ENCODE results near the gene NOTCH1. TPM values are rescaled to one million over a fixed set of nuclear protein-coding genes. Genes with fewer than 3 reads are reported as not detected.

NOTCH1 gene
- polyA plus RNA-seq, 2 of the 4 experiments (the other 2 are of a cell fraction), result 0.88 to 5.7 TPM

DNA sequence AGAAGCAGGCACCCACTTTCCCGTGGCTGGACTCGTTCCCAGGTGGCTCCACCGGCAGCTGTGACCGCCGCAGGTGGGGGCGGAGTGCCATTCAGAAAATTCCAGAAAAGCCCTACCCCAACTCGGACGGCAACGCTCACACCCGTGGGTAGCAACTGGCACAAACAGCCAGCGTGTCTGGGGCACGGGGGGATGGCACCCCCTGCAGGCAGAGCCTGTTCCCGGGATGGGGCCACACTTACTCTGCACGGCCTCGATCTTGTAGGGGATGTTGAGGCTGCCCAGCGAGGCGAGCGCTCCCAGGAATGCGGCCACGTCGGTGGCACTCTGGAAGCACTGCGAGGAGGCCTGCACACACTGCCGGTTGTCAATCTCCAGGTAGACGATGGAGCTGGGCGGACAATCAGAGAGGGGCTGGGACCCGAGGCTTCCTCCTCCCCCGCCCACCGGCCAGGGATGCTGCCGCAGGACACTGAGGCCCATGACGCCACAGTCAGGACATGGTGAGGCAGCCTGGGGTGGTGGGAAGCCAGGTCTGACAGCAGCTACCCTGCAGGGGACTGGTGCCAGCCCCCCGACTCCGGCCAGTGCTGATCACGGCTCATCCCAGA, 42.8 kb downstream of the NOTCH1 start:
- H3K4me1 ChIP-seq, result peaks cover 5% of the 10 kb centered on the region; the same call in 1 of the 3 replicates
- H3K4me2 ChIP-seq, result no peak overlapping the region
- POLR2A ChIA-PET, result no interaction called here
- TF ChIP-seq EHF (CRISPR knock-in tag; IDR thresholded peaks at IDR 0.05) (no peak), RAD21 (conservative IDR thresholded peaks at IDR 0.05 in 1 of 2, IDR thresholded peaks at IDR 0.05 in 1 of 2) (0 out of 5 replicates have a peak, but pooled peaks of 1 of the 2 experiments have one; percentile 8)
- H3K9me3 ChIP-seq, result no peaks in the 10 kb centered on the region
- CTCF ChIA-PET, result interaction anchor here (1.1 to 10.2 kb wide), 5 partner anchors 15 to 129 kb away, joined by 3 to 128 read pairs (median 4); no protein-coding TSS in a partner anchor
- no peak overlapping the region for H3K4me3 ChIP-seq
- 86% methylated on average over 33 of the region's 33 CpGs for WGBS (ENCODE audit: missing lambda C conversion rate)
- DNase-seq (ENCODE audit: low read depth in 1 of 2, low spot score in 1 of 2), result no peak
- no peak for FAIRE-seq
- ATAC-seq, result peak in 1 of 2 experiments; percentile 25; a peak in 3 of 6 replicates
- H3K27ac ChIP-seq, result no peak overlapping the region

DNA sequence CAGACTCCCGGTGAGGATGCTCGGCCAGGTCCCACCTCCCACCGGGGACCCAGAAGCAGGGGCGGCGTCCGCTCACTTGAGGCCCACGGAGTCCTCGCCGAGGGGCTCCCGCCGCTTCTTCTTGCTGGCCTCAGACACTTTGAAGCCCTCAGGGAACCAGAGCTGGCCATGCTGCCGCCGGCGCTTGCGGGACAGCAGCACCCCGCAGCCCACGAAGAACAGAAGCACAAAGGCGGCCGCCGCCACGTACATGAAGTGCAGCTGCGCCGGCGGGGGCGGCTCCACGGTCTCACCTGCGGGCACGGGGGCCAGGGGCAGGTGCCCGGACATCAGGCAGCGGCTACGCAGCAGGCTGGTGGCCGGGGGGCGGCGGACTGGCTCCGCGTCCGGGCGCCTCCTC, 43.7 kb downstream of the NOTCH1 start:
- ChIA-PET POLR2A (no interaction called here), CTCF (interaction anchor here (0.6 to 10.2 kb wide), 3 partner anchors 15 to 124 kb away, joined by 3 to 128 read pairs (median 68); no protein-coding TSS in a partner anchor)
- no peak for ATAC-seq
- whole genome bisulfite sequencing (ENCODE audit: missing lambda C conversion rate), result 95% methylated on average over 14 of the region's 38 CpGs
- H3K27ac ChIP-seq, result no peak overlapping the region
- TF ChIP-seq KDM5A (IDR thresholded peaks at IDR 0.05), result no peak
- TF ChIP-seq, protein P1, sequence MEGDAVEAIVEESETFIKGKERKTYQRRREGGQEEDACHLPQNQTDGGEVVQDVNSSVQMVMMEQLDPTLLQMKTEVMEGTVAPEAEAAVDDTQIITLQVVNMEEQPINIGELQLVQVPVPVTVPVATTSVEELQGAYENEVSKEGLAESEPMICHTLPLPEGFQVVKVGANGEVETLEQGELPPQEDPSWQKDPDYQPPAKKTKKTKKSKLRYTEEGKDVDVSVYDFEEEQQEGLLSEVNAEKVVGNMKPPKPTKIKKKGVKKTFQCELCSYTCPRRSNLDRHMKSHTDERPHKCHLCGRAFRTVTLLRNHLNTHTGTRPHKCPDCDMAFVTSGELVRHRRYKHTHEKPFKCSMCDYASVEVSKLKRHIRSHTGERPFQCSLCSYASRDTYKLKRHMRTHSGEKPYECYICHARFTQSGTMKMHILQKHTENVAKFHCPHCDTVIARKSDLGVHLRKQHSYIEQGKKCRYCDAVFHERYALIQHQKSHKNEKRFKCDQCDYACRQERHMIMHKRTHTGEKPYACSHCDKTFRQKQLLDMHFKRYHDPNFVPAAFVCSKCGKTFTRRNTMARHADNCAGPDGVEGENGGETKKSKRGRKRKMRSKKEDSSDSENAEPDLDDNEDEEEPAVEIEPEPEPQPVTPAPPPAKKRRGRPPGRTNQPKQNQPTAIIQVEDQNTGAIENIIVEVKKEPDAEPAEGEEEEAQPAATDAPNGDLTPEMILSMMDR (IDR thresholded peaks at IDR 0.05), result no peak
- no peak for TF ChIP-seq EHMT2 (IDR thresholded peaks at IDR 0.05; ENCODE audit: low read depth)
- TF ChIP-seq, protein P2, sequence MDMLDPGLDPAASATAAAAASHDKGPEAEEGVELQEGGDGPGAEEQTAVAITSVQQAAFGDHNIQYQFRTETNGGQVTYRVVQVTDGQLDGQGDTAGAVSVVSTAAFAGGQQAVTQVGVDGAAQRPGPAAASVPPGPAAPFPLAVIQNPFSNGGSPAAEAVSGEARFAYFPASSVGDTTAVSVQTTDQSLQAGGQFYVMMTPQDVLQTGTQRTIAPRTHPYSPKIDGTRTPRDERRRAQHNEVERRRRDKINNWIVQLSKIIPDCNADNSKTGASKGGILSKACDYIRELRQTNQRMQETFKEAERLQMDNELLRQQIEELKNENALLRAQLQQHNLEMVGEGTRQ (IDR thresholded peaks at IDR 0.05), result no peak
- TF ChIP-seq MYC (IDR thresholded peaks at IDR 0.05; ENCODE audit: borderline replicate concordance, low read length), result no peak
- no peak for TF ChIP-seq HOXA7 (CRISPR knock-in tag; IDR thresholded peaks at IDR 0.05)
- TF ChIP-seq MAFK (IDR thresholded peaks at IDR 0.05; ENCODE audit: partially characterized antibody), result no peak
- TF ChIP-seq, protein P3, sequence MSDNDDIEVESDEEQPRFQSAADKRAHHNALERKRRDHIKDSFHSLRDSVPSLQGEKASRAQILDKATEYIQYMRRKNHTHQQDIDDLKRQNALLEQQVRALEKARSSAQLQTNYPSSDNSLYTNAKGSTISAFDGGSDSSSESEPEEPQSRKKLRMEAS (IDR thresholded peaks at IDR 0.05), result no peak
- no peak for TF ChIP-seq ZFP36 (IDR thresholded peaks at IDR 0.05; ENCODE audit: borderline replicate concordance, partially characterized antibody)
- no peak for TF ChIP-seq TFCP2L1 (CRISPR knock-in tag; IDR thresholded peaks at IDR 0.05)
- no peak for TF ChIP-seq ZNF302 (CRISPR knock-in tag; IDR thresholded peaks at IDR 0.05)
- TF ChIP-seq, protein P4, sequence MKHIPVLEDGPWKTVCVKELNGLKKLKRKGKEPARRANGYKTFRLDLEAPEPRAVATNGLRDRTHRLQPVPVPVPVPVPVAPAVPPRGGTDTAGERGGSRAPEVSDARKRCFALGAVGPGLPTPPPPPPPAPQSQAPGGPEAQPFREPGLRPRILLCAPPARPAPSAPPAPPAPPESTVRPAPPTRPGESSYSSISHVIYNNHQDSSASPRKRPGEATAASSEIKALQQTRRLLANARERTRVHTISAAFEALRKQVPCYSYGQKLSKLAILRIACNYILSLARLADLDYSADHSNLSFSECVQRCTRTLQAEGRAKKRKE (CRISPR knock-in tag; IDR thresholded peaks at IDR 0.05; ENCODE audit: low read depth), result no peak
- no peak for TF ChIP-seq HDAC2 (IDR thresholded peaks at IDR 0.05)
- no peak for TF ChIP-seq JUN (IDR thresholded peaks at IDR 0.05)
- no peak for TF ChIP-seq SMC3 (IDR thresholded peaks at IDR 0.05)
- TF ChIP-seq BHLHE40 (IDR thresholded peaks at IDR 0.05; ENCODE audit: low read depth, low read length), result no peak
- H3K4me2 ChIP-seq, result no peak overlapping the region
- DNase-seq (ENCODE audit: low read depth in 1 of 2, low spot score in 1 of 2), result no peak
- H3K4me3 ChIP-seq, result no peak overlapping the region
- no peak for FAIRE-seq
- H3K4me1 ChIP-seq, result peaks cover 5% of the 10 kb centered on the region; the same call in 1 of the 3 replicates
- H3K9me3 ChIP-seq, result no peaks in the 10 kb centered on the region

DNA sequence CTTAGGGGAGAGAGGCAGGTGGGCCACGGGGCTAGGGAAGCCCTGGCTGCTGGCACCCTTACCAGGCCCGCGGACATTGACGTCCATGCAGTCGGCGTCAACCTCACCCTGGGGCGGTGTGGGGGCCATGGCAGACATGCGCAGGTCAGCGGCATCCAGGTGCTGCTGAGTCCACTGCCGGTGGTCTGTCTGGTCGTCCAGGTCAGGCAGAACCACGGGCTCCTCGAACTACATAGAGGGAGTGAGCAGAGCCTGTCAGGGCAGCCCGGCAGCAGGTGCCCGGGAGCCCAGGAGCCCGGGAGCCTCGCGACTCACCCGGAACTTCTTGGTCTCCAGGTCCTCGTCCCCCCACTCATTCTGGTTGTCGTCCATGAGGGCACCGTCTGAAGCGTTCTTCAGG, 44.2 kb downstream of the NOTCH1 start:
- WGBS (ENCODE audit: missing lambda C conversion rate), result 91% methylated on average over 18 of the region's 23 CpGs
- Histone ChIP-seq H3K27ac (no peak overlapping the region), H3K9me3 (no peaks in the 10 kb centered on the region), H3K4me2 (no peak overlapping the region), H3K4me1 (peaks cover 5% of the 10 kb centered on the region; the same call in 1 of the 3 replicates), H3K4me3 (no peak overlapping the region)
- no peak for FAIRE-seq
- ChIA-PET POLR2A (no interaction called here), CTCF (interaction anchor here (1.3 to 10.2 kb wide), 3 partner anchors 7 to 125 kb away, joined by 3 to 128 read pairs (median 68); no protein-coding TSS in a partner anchor)
- DNase-seq (ENCODE audit: low read depth in 1 of 2, low spot score in 1 of 2), result no peak
- no peak for ATAC-seq
- TF ChIP-seq, protein P5, sequence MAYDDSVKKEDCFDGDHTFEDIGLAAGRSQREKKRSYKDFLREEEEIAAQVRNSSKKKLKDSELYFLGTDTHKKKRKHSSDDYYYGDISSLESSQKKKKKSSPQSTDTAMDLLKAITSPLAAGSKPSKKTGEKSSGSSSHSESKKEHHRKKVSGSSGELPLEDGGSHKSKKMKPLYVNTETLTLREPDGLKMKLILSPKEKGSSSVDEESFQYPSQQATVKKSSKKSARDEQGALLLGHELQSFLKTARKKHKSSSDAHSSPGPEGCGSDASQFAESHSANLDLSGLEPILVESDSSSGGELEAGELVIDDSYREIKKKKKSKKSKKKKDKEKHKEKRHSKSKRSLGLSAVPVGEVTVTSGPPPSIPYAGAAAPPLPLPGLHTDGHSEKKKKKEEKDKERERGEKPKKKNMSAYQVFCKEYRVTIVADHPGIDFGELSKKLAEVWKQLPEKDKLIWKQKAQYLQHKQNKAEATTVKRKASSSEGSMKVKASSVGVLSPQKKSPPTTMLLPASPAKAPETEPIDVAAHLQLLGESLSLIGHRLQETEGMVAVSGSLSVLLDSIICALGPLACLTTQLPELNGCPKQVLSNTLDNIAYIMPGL (CRISPR knock-in tag; IDR thresholded peaks at IDR 0.05; ENCODE audit: borderline replicate concordance), result no peak
- TF ChIP-seq HDAC2 (IDR thresholded peaks at IDR 0.05) (no peak), ZSCAN20 (CRISPR knock-in tag; IDR thresholded peaks at IDR 0.05) (no peak), EP300 (IDR thresholded peaks at IDR 0.05) (no peak), POLR2AphosphoS2 (conservative IDR thresholded peaks at IDR 0.05; ENCODE audit: low read length) (no peak), POLR2A (IDR thresholded peaks at IDR 0.05; ENCODE audit: low read length) (no peak), HOXB13 (CRISPR knock-in tag; IDR thresholded peaks at IDR 0.05; ENCODE audit: low read depth) (no peak), TP53 (CRISPR knock-in tag; IDR thresholded peaks at IDR 0.05) (no peak), NFE2L2 (conservative IDR thresholded peaks at IDR 0.05; ENCODE audit: low read length) (no peak)
- TF ChIP-seq, protein P6, sequence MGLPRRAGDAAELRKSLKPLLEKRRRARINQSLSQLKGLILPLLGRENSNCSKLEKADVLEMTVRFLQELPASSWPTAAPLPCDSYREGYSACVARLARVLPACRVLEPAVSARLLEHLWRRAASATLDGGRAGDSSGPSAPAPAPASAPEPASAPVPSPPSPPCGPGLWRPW (IDR thresholded peaks at IDR 0.05), result no peak
- TF ChIP-seq, protein P7, sequence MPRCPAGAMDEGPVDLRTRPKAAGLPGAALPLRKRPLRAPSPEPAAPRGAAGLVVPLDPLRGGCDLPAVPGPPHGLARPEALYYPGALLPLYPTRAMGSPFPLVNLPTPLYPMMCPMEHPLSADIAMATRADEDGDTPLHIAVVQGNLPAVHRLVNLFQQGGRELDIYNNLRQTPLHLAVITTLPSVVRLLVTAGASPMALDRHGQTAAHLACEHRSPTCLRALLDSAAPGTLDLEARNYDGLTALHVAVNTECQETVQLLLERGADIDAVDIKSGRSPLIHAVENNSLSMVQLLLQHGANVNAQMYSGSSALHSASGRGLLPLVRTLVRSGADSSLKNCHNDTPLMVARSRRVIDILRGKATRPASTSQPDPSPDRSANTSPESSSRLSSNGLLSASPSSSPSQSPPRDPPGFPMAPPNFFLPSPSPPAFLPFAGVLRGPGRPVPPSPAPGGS (IDR thresholded peaks at IDR 0.05), result no peak
